PC-9 (cell line): ENCODE measurements around the gene LGI2.

Experiments
- EZH2 ChIP-seq: fragments of 200-600 bp; sonication (generic); IDR thresholded peaks from 2 replicates; pipeline ENCODE4 v1.8.0; 2017; ENCODE audit warnings: antibody characterized with exemption, low read depth
- TF ChIP-seq, protein P1 (sequence below): fragments of 200-600 bp; sonication (generic); conservative IDR thresholded peaks from 2 replicates; pipeline ENCODE4 v1.6.1; 2017; ENCODE audit warnings: mixed run types, antibody characterized with exemption, mild to moderate bottlenecking, moderate library complexity

DNA sequence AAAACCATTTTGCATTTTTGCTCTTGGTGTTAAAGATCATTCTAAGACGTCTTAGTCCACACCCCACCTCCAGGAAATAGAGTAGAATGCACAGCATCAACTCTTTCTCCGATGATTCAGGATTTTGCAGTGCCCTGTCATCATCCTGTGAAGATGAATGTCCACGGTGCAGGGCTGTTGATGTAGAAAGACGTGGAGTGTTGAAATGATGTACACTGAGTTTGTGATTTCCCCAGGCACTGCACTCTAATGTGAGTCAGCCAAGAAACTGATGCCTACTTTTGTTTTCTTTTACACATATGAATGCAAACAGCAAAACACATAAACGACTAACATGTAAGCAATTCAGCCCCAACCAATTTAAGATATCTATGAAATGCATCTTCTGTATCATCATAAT lies 10.5 kb downstream of the LGI2 start:
- TF ChIP-seq, protein P1, sequence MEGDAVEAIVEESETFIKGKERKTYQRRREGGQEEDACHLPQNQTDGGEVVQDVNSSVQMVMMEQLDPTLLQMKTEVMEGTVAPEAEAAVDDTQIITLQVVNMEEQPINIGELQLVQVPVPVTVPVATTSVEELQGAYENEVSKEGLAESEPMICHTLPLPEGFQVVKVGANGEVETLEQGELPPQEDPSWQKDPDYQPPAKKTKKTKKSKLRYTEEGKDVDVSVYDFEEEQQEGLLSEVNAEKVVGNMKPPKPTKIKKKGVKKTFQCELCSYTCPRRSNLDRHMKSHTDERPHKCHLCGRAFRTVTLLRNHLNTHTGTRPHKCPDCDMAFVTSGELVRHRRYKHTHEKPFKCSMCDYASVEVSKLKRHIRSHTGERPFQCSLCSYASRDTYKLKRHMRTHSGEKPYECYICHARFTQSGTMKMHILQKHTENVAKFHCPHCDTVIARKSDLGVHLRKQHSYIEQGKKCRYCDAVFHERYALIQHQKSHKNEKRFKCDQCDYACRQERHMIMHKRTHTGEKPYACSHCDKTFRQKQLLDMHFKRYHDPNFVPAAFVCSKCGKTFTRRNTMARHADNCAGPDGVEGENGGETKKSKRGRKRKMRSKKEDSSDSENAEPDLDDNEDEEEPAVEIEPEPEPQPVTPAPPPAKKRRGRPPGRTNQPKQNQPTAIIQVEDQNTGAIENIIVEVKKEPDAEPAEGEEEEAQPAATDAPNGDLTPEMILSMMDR = no peak
- TF ChIP-seq EZH2 = no peak
